T-cell (primary cell): ENCODE measurements around the gene ST6GALNAC3. TPM values are rescaled to one million over a fixed set of nuclear protein-coding genes. Genes with fewer than 3 reads are reported as not detected.
"Not testable (repeated sequence)": the region's sequence is repeated elsewhere in the genome, so short reads cannot be mapped to it uniquely, and the experiment has no call there.

Experiments
- ATAC-seq, 4 experiments: fragments of 200-7000 bp in 3 of 4; fragments of 150-1000 bp in 1 of 4; cut with Tn5 transposase; replicated peaks in 1 of 4; 1 replicate in 3 of 4; 2 replicates in 1 of 4; pipeline ENCODE4 v1.10.0; 2021; ENCODE audit warnings: moderate library complexity in 3 of 4, mild to moderate bottlenecking in 2 of 4, moderate number of reproducible peaks in 1 of 4
- CTCF ChIA-PET, 2 donors: fragments of 300-600 bp; sonication (Branson Sonifier 250); formaldehyde crosslinking; loops; one replicate each; lab custom pipeline; 2022; ENCODE audit warnings: antibody characterized with exemption in 2 of 2; lab: Charles Lee
- POLR2A ChIA-PET, 2 donors: fragments of 300-600 bp; sonication (Branson Sonifier 250); formaldehyde crosslinking; loops; one replicate each; lab custom pipeline; 2022; ENCODE audit warnings: antibody characterized with exemption in 2 of 2; lab: Charles Lee
- DNase-seq, 35 experiments: peaks; one replicate each; pipeline versions ENCODE4 v3.0.0 to v3.0.0-alpha.2; 2013 to 2023
- H3K27ac ChIP-seq: one replicate; pipeline ENCODE4 v1.5.1; 2013; ENCODE audit warnings: low read length
- H3K27me3 ChIP-seq, 2 experiments: replicated peaks in 1 of 2; 1 replicate in 1 of 2; 2 replicates in 1 of 2; pipeline versions ENCODE4 v1.6.1 to v1.7.0; 2013; ENCODE audit warnings: low read length in 1 of 2, mixed read lengths in 1 of 2; ENCODE audit not compliant: control insufficient read depth in 2 of 2, insufficient read depth in 2 of 2; ENCODE audit errors: extremely low read depth in 1 of 2
- H3K36me3 ChIP-seq, 2 donors: 1 replicate in 1 of 2; 2 replicates in 1 of 2; pipeline versions ENCODE4 v1.6.1 to v1.7.0; 2013; ENCODE audit warnings: low read length in 1 of 2; ENCODE audit not compliant: control insufficient read depth in 2 of 2, insufficient read depth in 1 of 2; ENCODE audit errors: extremely low read depth in 1 of 2
- H3K4me1 ChIP-seq, 2 experiments: 1 replicate in 1 of 2; 2 replicates in 1 of 2; pipeline versions ENCODE4 v1.6.1 to v1.7.0; 2013; ENCODE audit warnings: low read length in 2 of 2, mixed read lengths in 1 of 2; ENCODE audit not compliant: insufficient read depth in 2 of 2, control insufficient read depth in 1 of 2; ENCODE audit errors: extremely low read depth in 1 of 2
- H3K4me3 ChIP-seq, 2 donors: 1 replicate in 1 of 2; 2 replicates in 1 of 2; pipeline versions ENCODE4 v1.5.1 to v1.7.0; 2013; ENCODE audit warnings: mild to moderate bottlenecking in 2 of 2, low read length in 1 of 2, moderate library complexity in 1 of 2; ENCODE audit not compliant: control insufficient read depth in 1 of 2; ENCODE audit errors: extremely low read depth in 1 of 2
- H3K9me3 ChIP-seq: 2 replicates; pipeline ENCODE4 v1.7.0; 2013
- H3K27ac Mint-ChIP-seq, 2 donors: one replicate each; pipeline ENCODE4 v1.8.0; 2020 to 2021; ENCODE audit warnings: mild to moderate bottlenecking in 2 of 2, mixed read lengths in 2 of 2
- H3K27me3 Mint-ChIP-seq, 2 donors: one replicate each; pipeline ENCODE4 v1.8.0; 2021 to 2022; ENCODE audit warnings: mixed read lengths in 2 of 2
- H3K36me3 Mint-ChIP-seq: one replicate; pipeline ENCODE4 v1.8.0; 2021; ENCODE audit warnings: mixed read lengths
- H3K4me1 Mint-ChIP-seq, 3 donors: one replicate each; pipeline ENCODE4 v1.8.0; 2020 to 2022; ENCODE audit warnings: mixed read lengths in 3 of 3, mild to moderate bottlenecking in 1 of 3
- H3K4me3 Mint-ChIP-seq, 3 donors: one replicate each; pipeline ENCODE4 v1.8.0; 2020 to 2022; ENCODE audit warnings: mild to moderate bottlenecking in 3 of 3, mixed read lengths in 3 of 3, moderate library complexity in 3 of 3
- H3K9me3 Mint-ChIP-seq, 3 donors: one replicate each; pipeline ENCODE4 v1.8.0; 2020 to 2022; ENCODE audit warnings: mixed read lengths in 3 of 3
- WGBS: methylation state at CpG from one replicate; pipeline ENCODE4 v1.1.5; 2013; ENCODE audit warnings: missing lambda C conversion rate; ENCODE audit not compliant: insufficient coverage; 5-methylcytosine and 5-hydroxymethylcytosine counted together
- total RNA-seq, 35 experiments: library from RNA in 6 of 35; stranded (reverse) in 6 of 35; fragments of 120-200 nt in 1 of 35; gene quantifications; one replicate each; pipeline versions ENCODE4 v1.2.1 to v1.2.4 and lab custom pipeline; 2013 to 2026

ST6GALNAC3 gene
- total RNA-seq, 5 donors from 2014 or later (not counting 1 experiment from before 2014, with no cell fraction given): 0.33 to 6.6 (median 1.5) TPM

DNA sequence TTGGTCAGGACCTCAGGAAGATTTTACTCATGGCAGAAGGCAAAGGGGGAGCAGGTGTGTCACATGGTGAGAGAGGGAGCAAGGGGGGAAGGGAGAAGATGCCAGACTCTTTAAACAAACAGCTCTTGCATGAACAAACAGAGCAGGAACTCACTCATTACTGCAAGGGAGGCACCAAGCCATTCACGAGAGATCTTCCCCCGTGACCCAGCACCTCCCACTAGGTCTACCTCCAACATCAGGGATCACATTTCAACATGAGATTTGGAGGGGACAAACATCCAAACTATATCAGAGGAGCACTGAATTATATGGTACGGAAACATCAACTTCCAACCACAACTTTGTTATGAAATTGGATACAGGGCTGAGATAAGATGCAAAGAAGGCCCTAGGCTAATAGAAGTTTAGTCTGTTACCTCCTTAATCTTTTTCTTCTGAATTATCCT is 164.9 kb downstream of the ST6GALNAC3 start:
- H3K9me3 Mint-ChIP-seq: peaks cover 5 to 7% (median 6%) of the 10 kb centered on the region in 3 donors
- H3K4me1 Mint-ChIP-seq: peaks cover 3 to 9% (median 5%) of the 10 kb centered on the region in 3 donors
- no peak overlapping the region for H3K27ac Mint-ChIP-seq
- H3K36me3 Mint-ChIP-seq: no peaks in the 10 kb centered on the region
- DNase-seq: no peak
- no peaks in the 10 kb centered on the region for H3K27me3 Mint-ChIP-seq
- H3K36me3 ChIP-seq: no peaks in the 10 kb centered on the region
- no peak overlapping the region for H3K4me3 ChIP-seq
- no peak for ATAC-seq
- ChIA-PET POLR2A (no interaction called here), CTCF (no interaction called here)
- no CpG with 5 or more reads among the region's 3 CpGs for WGBS
- H3K27me3 ChIP-seq: no peaks in the 10 kb centered on the region
- H3K4me1 ChIP-seq: peaks cover 0 to 2% of the 10 kb centered on the region in 2 experiments
- H3K9me3 ChIP-seq: no peaks in the 10 kb centered on the region
- H3K27ac ChIP-seq: no peak overlapping the region
- no peak overlapping the region for H3K4me3 Mint-ChIP-seq

DNA sequence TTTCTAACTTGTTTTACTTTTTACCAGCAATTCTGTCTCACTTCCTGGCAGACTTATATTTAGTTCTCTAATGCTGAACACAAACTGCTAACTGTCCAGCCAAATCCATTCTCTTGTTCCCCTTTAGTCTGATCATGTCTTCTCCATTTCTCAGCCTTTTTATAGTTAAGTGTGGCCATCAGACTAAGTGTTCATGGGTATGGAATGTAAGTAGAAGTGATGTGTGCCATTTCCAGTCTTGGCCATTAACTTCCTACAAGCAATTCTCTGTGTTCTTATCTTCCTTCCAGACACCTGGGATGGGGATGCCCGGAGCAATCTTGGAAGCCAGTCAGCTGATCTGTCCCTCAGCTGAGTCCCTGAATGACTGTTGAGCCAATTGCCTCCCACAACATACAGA is 165.8 kb downstream of the ST6GALNAC3 start:
- Mint-ChIP-seq H3K9me3 (peaks cover 7 to 12% (median 12%) of the 10 kb centered on the region in 3 donors), H3K36me3 (no peaks in the 10 kb centered on the region), H3K4me3 (no peak overlapping the region), H3K27ac (no peak overlapping the region), H3K27me3 (no peaks in the 10 kb centered on the region), H3K4me1 (peaks cover 6 to 14% (median 7%) of the 10 kb centered on the region in 3 donors)
- no peak for DNase-seq
- no peaks in the 10 kb centered on the region for H3K27me3 ChIP-seq
- no peaks in the 10 kb centered on the region for H3K9me3 ChIP-seq
- H3K4me1 ChIP-seq: peaks cover 0 to 2% of the 10 kb centered on the region in 2 experiments
- ChIA-PET POLR2A (no interaction called here), CTCF (interaction anchor here in 1 of 2 donors (0.6 to 0.9 kb wide), 2 partner anchors 12 to 1296 kb away, joined by 3 to 4 read pairs; no protein-coding TSS in a partner anchor)
- WGBS: 50% methylated on average over 1 of the region's 1 CpG
- H3K36me3 ChIP-seq: no peaks in the 10 kb centered on the region
- no peak overlapping the region for H3K4me3 ChIP-seq
- no peak for ATAC-seq
- no peak overlapping the region for H3K27ac ChIP-seq

DNA sequence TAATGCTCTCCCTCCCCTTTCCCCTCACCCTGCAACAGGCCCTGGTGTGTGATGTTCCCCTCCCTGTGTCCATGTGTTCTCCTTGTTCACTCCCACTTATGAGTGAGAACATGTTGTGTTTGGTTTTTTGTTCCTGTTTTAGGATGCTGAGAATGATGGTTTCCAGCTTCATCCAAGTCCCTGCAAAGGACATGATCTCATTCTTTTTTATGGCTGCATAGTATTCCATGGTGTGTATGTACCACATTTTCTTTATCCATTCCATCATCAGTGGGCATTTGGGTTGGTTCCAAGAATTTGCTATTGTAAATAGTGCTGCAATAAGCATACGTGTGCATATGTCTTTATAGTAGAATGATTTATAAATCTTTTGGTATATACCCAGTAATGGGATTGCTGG is 168.0 kb downstream of the ST6GALNAC3 start:
- H3K27me3 Mint-ChIP-seq, H3K36me3 ChIP-seq, H3K27ac Mint-ChIP-seq, H3K4me3 ChIP-seq, H3K27me3 ChIP-seq, H3K36me3 Mint-ChIP-seq, H3K27ac ChIP-seq, CTCF ChIA-PET, H3K4me1 ChIP-seq, H3K9me3 ChIP-seq, ATAC-seq, H3K4me3 Mint-ChIP-seq, DNase-seq, POLR2A ChIA-PET: not testable (repeated sequence)
- peaks cover 15 to 27% (median 19%) of the 10 kb centered on the region in 3 donors for H3K4me1 Mint-ChIP-seq
- peaks cover 7 to 15% (median 13%) of the 10 kb centered on the region in 3 donors for H3K9me3 Mint-ChIP-seq
- no CpG with 5 or more reads among the region's 1 CpG for WGBS

DNA sequence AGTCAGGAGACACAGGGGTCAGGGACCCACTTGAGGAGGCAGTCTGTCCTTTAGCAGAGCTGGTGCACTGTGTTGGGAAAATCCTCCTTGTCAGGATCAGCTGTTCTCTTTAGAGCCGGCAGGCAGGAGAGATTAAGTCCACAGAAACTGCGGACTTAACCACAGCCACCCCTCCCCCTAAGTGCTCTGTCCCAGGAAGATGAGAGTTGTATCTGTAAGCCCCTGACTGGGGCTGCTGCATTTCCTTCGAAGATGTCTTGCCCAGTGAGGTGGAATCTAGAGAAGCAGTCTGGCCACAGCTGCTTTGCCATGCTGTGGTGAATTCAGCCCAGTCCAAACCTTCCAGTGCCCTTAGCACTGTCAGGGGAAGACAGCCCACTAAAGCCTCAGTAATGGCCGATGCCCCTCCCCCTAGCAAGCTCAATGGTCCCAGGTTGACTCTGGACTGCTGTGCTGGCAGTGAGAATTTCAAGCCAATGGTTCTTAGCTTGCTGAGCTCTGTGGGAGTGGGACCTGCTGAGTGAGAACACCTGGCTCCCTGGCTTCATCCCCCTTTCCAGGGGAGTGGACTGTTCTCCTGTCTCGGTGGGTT is 172.8 kb downstream of the ST6GALNAC3 start:
- H3K4me3 Mint-ChIP-seq: no peak overlapping the region

DNA sequence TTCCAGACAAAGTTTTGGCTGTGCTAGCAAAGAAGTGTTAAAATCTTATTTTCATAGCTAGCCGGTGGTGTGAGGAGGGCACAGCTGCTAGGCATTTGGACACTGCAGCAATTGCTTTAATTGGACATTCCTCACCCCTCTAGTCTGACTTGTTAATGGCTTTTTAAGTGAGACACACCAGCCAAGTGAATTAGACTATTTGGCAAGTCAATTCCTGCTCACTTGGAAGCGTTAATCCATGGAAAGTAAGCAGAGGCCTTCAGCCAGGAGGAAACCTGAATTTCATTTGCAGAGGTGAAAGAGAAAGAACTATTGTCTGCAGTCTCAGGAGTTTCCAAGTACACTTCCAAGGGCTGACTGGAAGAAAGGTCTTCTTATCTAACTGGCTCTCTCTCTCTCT is 175.7 kb downstream of the ST6GALNAC3 start:
- CTCF ChIA-PET: no interaction called here
- Histone ChIP-seq H3K36me3 (no peaks in the 10 kb centered on the region), H3K27me3 (no peaks in the 10 kb centered on the region), H3K4me1 (peaks cover 0 to 24% of the 10 kb centered on the region in 2 experiments), H3K4me3 (no peak overlapping the region), H3K27ac (no peak overlapping the region), H3K9me3 (no peaks in the 10 kb centered on the region)
- ATAC-seq: no peak
- peaks cover 0 to 3% (median 1%) of the 10 kb centered on the region in 3 donors for H3K9me3 Mint-ChIP-seq
- DNase-seq: no peak
- POLR2A ChIA-PET: no interaction called here
- H3K36me3 Mint-ChIP-seq: no peaks in the 10 kb centered on the region
- H3K27ac Mint-ChIP-seq: no peak overlapping the region
- H3K4me3 Mint-ChIP-seq: no peak overlapping the region
- WGBS: no CpG with 5 or more reads among the region's 2 CpGs
- H3K4me1 Mint-ChIP-seq: peaks cover 30 to 48% (median 35%) of the 10 kb centered on the region in 3 donors
- H3K27me3 Mint-ChIP-seq: no peaks in the 10 kb centered on the region

More for the DNA sequence above, 172.8 kb downstream of the ST6GALNAC3 start:
- peaks cover 18 to 39% (median 25%) of the 10 kb centered on the region in 3 donors for H3K4me1 Mint-ChIP-seq
- no peak overlapping the region for H3K27ac Mint-ChIP-seq
- H3K27ac ChIP-seq: no peak overlapping the region
- H3K27me3 Mint-ChIP-seq: no peaks in the 10 kb centered on the region
- ATAC-seq (no peak), DNase-seq (no peak)
- no peaks in the 10 kb centered on the region for H3K36me3 ChIP-seq
- H3K9me3 ChIP-seq: no peaks in the 10 kb centered on the region
- no peak overlapping the region for H3K4me3 ChIP-seq
- peaks cover 7 to 15% (median 13%) of the 10 kb centered on the region in 3 donors for H3K9me3 Mint-ChIP-seq
- ChIA-PET CTCF (no interaction called here), POLR2A (no interaction called here)
- no peaks in the 10 kb centered on the region for H3K36me3 Mint-ChIP-seq
- peaks cover 0 to 6% of the 10 kb centered on the region in 2 experiments for H3K4me1 ChIP-seq
- no peaks in the 10 kb centered on the region for H3K27me3 ChIP-seq
- 80% methylated on average over 3 of the region's 5 CpGs for WGBS

DNA sequence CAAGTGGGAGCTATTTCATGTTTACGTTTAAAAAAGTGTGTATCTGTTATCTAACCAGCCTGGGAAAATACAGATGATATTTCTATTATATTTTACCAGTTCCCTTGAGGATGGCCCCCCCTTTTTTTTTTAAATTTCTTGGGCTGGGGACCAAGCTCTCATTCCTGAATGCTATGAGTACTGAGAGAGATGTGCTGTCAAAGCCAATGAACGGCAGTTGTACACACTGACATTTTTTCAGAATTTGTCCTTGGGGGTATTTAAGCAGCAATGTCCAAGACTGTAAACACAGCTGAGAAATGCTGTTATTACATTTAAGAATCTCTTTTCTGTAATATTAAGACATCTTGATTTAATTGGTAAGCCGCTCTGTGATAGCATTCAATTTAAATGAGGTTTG is 177.9 kb downstream of the ST6GALNAC3 start:
- no CpG with 5 or more reads among the region's 3 CpGs for WGBS
- Mint-ChIP-seq H3K9me3 (no peaks in the 10 kb centered on the region), H3K27me3 (no peaks in the 10 kb centered on the region)

More for the DNA sequence above, 177.9 kb downstream of the ST6GALNAC3 start:
- ATAC-seq: no peak
- H3K36me3 ChIP-seq: no peaks in the 10 kb centered on the region
- Mint-ChIP-seq H3K27ac (no peak overlapping the region), H3K4me1 (peaks cover 36 to 53% (median 40%) of the 10 kb centered on the region in 3 donors), H3K4me3 (no peak overlapping the region), H3K36me3 (no peaks in the 10 kb centered on the region)
- no peaks in the 10 kb centered on the region for H3K9me3 ChIP-seq
- ChIA-PET CTCF (interaction anchor here in 1 of 2 donors (0.6 to 1.1 kb wide), 2 partner anchors 12 to 79 kb away, joined by 3 read pairs; no protein-coding TSS in a partner anchor), POLR2A (no interaction called here)
- no peak for DNase-seq
- H3K4me3 ChIP-seq: no peak overlapping the region
- H3K27ac ChIP-seq: no peak overlapping the region
- H3K4me1 ChIP-seq: peaks cover 0 to 34% of the 10 kb centered on the region in 2 experiments
- no peaks in the 10 kb centered on the region for H3K27me3 ChIP-seq
